CMK (cell line): Measurements from ENCODE around the gene CFAP20DC.
"Not testable (repeated sequence)": the region's sequence is repeated elsewhere in the genome, so short reads cannot be mapped to it uniquely, and the experiment has no call there.

ENCODE experiments used
- DNase-seq: peaks from one replicate; pipeline ENCODE4 v3.0.0-alpha.2; 2010; ENCODE audit warnings: low read depth

The CFAP20DC gene

DNA sequence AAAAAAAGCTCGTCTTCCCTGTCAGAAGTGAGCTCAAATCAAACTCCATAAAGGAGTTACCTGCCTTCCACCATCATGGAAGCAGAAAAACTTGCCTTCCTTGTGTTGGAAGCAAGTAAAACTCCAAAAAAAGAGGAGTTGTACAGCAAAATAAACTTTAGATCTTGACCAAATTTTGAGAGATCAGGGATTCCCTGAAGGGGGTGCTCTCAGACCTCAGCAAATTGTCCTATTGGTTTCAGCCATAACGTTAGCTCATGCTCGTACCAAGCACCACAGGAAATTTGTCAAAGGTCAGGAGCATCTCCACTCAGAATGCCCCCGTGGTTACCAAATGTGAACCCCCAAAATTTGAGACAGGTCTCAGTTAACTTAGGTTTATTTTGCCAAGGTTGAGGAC, 354.5 kb downstream of the CFAP20DC start:
- not testable (repeated sequence) for DNase-seq

DNA sequence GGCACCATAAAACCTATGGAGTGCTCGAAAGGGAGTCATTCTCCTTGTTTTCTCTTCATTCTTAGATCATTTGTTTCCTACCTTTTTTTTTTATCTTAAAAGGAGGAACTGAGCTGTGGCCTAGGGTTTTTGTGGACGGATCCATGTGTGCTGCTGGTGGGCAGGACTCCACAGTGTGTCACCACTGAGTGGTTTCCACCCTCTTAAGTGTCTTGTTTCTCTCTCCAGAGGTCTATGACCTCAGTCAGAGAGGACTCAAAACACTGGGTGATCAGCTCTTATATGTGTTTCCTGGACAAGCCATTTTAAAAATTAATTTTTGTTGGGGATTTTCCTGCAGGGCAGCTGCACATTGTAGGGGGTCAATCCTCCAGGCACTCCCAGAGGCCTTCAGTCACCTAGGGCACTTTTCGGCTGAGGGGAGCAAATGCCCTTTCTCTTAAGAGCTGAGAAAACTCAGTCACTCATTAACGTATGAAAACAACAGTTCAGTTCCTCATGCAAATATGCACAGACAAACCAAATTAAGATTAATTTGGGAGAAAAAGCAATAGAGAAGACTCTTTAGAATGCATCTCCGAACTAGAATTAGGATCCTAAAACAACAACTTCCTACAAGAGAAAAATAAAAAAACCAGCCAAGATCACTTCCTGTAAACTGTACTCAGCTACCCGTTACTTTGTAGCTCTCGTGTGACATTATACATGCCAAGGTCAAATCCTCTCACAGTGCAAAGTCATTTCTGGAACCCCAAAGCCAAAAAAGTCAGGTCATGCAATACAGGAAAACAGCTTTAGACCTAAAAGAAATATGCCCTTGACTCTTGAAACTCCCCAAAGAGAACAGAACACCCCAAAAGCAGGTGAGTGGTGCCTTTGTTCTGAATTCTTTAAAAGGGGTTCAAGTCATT, 355.6 kb downstream of the CFAP20DC start:
- DNase-seq: no peak

DNA sequence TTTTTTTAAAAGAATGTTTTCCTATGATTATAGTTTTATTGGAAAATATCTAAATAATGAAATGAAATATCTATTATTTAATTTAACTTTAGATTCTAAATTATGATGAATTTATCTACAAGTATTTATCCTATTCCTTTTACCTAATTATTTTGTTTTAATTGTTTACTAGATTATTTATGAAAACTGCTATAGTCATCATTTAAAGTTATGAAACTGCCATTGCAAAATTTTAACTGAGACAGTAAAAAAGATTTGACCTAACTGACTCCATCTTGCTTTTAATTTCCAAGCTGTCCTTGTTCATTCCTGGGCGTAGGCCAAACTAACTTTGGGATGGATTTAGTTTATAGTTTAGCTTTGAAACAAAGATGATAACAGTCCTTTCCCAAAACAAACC, 357.3 kb downstream of the CFAP20DC start:
- no peak for DNase-seq
